GM19035 (cell line): Measurements from ENCODE around the gene DYRK1A.

Experiments
- ATAC-seq: cut with Tn5 transposase; IDR thresholded peaks from one replicate; pipeline ENCODE4 v1.9.1; 2021; ENCODE audit not compliant: unreplicated experiment

DYRK1A gene

DNA sequence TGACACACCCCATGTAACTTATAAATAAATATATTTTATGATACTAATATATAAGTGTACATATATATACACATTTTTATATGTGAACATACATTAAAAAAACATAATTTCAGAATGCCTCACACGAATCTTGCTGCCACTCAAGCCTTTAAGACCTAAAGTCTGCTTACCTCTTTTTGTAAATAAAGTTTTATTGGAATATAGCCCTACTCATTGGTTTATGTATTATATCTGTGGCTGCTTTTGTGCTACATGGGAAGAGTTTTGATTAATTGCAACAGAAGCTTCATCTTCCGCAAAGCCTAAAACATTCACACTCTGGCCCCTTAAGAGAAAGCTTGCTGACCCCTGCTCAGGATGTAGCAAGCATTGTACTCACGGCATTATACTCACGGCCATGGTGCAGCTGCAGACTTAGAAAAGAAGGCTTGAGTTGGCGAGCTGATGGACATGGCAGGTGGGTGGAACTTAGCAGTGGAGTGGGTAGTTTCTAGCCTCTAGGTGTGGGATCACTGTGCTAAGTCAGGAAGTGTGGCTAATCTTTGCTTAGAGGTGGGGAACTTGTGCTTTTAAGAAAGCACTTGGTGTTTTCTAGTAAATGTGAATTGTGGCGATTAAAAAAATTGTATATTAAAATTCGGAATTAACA, 80.8 kb downstream of the DYRK1A start:
- no peak for ATAC-seq

GRCh38 chr21:37449302-37449937, 82.8 kb downstream of the DYRK1A start:
- no peak for ATAC-seq

DNA sequence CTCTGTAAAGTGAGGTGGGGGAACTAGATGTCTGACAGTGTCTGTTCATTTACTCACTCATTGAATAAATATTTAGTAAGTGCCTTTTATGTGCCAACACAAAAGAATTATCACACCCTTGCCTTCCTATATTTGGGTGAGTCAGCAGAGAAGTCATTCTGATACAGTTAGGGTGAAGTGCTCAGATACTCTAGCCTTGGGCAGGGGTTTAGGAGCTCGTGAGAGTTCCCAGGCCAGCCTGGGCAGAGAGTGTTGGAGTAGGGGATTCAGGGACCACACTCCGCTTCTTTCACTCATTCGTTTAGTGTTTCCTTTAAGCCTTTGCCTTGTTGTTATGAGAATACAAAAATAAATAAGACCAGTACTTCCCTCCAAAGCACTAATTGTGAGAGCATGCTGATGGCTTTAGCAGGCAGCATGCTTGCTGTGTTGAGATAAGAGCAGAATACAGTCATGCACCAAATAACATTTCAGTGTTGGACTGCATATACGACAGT, 83.9 kb downstream of the DYRK1A start:
- no peak for ATAC-seq

DNA sequence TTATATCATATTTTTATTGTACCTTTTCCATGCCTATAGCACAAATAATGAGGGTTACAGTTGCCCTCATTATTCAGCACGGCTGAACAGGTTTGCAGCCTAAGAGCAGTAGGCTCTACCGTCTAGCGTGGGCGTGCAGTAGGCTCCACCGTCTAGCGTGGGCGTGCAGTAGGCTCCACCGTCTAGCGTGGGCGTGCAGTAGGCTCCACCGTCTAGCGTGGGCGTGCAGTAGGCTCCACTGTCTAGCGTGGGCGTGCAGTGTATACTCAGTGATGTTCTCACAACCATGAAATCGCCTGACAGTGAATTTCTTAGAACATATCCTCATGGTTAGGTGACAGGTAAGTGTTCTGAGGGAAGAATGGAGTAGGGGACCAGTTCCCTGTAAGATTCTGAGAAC, 84.9 kb downstream of the DYRK1A start:
- ATAC-seq = no peak

DNA sequence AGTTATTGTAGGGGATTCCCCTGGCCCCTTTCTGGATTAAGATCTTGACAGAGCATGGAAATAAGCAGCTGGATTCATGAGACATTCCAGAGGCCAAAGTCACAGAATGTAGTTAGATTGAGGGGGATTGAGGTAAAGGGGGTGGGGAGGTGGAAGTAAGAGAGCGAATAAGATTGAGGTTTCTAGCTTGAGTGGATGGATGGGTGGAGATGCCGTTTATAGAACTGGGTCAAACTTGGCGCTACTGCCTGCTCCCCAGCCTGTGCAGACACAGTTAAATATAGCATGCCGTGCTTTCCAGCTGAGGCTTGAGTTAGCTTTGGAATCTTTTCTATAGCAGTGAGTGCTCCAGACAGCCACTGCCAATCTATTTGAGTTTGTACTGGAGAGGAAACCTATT, 85.7 kb downstream of the DYRK1A start:
- ATAC-seq = no peak

- no peak for ATAC-seq
Observed at GRCh38 chr21:37453350-37453749, 86.8 kb downstream of the DYRK1A start.

DNA sequence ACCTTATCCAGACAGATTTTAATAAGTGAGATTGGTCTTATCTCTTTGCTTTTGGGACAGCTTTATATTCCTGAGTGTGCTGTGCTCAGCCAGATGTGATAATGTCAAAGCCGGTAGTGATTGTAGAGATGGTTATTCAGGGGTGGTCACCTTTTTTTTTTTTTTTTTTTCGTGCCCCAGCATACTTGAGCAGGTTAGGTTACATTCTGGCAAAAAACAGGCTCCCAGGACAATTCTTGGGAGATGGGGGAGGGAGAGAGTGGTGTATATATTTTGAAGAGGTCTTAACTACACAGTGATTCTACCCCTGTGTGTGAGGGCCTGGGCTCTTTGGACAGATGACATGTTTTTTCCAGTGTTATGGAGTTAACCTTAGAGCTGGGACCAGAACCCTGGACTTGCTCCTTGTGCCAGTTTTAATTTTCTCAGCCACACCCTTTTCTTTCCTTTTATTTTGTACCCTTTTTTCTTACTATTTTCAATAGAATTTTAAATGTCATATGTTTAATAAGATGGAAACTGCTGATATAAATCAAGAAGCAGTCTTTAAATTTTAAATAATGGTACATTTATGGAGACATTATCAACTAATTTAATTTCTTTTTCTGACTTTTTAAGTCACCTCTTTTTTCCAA, 88.4 kb downstream of the DYRK1A start:
- no peak for ATAC-seq

- no peak for ATAC-seq
Observed at GRCh38 chr21:37455504-37455911, 88.9 kb downstream of the DYRK1A start.

DNA sequence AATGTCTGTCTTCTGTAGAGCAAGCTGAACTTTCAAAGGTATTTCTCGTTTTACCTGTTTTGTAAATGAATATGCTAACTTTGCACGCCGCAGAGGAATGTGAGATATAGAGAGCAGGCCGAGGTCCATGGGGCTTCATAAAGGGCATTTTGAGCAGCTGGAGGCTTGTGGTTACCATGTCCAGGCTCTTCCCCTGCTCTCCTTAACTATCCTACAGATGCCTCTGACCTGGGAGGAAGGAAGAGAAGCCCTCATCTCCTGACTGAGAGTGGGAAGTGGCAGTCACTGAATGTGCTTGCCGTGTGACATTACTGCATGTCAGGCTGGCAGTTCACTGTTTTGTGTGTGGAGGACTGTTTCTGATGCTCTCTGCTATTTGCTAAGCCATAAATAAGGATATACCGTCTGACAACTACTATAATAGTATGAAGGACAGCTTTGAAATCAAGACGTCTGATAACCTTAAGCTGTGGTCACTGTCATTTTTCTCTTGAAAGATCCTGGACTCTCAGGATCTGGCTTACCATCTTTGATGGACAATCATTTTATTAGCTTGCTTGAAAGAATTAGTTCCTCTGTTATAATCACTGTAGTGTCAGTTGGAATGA, 92.2 kb downstream of the DYRK1A start:
- no peak for ATAC-seq

GRCh38 chr21:37459575-37459974, 93.0 kb downstream of the DYRK1A start:
- no peak for ATAC-seq

DNA sequence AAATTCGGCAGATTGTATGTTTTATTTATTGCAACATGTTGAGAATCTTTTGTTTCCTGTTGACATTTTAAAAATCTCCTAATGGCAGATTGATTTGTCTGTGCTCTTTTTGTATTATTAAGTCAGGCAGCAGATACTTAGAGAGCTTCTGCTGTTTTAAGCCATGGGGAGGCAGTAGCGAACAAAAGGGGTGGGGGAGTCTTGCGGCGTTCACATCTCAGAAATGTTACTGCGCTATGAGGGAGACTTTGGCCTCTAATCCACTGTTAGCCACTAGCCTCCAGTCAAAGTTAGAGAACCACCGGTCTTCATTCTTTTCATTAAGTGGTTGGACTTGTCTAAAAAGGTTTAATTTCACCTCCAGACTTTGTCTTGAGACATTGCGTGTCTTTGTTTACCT, 93.6 kb downstream of the DYRK1A start:
- no peak for ATAC-seq

- peak; percentile 62 for ATAC-seq
Observed at GRCh38 chr21:37461479-37461878, 94.9 kb downstream of the DYRK1A start.

- no peak for ATAC-seq
Observed at GRCh38 chr21:37462087-37462861, 95.7 kb downstream of the DYRK1A start.

GRCh38 chr21:37463083-37463801, 96.7 kb downstream of the DYRK1A start:
- no peak for ATAC-seq

- no peak for ATAC-seq
Observed at GRCh38 chr21:37467082-37467481, 100.5 kb downstream of the DYRK1A start.

DNA sequence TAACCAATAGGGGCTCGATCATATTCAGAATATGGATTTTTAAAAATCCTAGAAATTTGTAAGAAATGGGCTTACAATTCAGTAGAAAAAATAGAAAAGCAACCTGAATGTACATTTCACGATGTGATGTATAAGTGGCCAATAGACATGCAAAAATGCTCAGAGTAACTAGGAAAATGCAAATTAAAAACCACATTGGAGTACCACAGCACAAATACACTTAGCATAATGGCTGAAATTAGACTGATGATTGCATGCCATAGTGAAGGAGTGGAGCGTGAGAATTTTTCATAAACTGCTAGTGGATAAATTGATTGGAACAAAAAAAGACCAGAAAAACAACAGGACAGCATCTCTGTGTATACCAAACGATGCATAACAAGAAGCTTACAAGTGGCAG, 102.3 kb downstream of the DYRK1A start:
- no peak for ATAC-seq

DNA sequence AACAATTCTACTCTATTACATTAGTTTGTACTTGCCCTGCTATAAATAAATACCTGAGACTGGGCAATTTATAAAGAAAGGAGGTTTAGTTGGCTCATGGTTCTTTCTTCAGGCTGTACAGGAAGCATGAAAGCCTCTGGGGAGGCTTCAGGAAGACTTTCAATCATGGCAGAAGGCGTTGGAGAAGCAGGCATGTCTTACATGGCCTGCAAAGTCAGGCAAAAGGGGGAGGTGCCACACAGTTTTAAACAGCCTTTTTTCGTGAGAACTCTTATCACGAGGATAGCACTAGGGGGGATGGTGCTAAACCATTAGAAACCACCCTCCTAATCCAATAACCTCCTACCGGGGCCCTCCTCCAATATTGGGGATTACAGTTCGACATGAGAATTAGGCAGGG, 102.9 kb downstream of the DYRK1A start:
- no peak for ATAC-seq

GRCh38 chr21:37472581-37472980, 106.0 kb downstream of the DYRK1A start:
- no peak for ATAC-seq

DNA sequence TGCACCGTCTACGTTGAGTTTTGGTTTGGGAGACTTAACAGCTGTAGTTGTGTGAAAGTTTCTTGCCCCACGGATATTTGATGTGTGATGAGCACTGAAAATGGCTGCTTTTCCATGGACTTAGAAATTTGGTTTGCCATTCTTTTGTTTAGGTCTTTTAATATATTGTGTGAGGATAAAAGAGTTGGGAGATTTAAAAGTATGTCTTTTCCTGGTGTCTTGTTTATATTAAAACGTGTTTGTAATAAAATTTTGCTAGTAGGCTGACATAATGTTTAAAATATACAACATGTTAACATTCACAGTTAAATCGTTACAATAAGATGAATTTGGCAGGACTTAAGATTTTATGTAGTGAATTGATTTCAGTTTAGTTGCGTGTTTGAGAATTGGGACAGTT, 106.9 kb downstream of the DYRK1A start:
- ATAC-seq = no peak

DNA sequence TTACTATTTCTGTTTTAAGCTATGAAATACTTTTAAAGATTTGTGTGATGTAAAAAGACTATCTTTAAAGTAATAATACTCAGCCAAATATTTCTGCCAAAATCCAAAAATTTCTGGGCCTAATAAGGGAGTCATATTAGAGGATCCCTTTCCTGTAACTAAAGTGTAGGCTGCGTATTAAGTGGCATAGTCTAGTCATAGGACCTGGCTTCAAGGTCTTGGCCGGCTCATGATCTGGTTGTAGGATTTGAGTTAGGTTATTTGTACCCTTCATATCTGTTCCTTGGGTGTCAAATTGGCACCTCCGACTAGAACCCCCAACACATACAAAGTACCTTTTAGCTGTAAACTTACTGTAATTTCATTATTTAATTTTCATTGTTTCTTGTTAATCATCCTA, 107.8 kb downstream of the DYRK1A start:
- ATAC-seq = no peak
